ENCODE measurements around the gene HOMEZ.

Gene HOMEZ

GRCh38 chr14:23294734-23295561 is 9.0 kb upstream of the HOMEZ start (continued):
- TF ChIP-seq ZBTB11 (tag by site-specific recombination; conservative IDR thresholded peaks at IDR 0.05; ENCODE audit: low read depth) = no peak
- TF ChIP-seq ZIC2 (tag by site-specific recombination; IDR thresholded peaks at IDR 0.05) = no peak
- no peak for TF ChIP-seq ELK4 (IDR thresholded peaks at IDR 0.05; ENCODE audit: borderline replicate concordance, low read depth, low read length)
- no peak for TF ChIP-seq ZNF76 (tag by site-specific recombination; IDR thresholded peaks at IDR 0.05; ENCODE audit: borderline replicate concordance, low read depth)
- no peak for TF ChIP-seq GLIS2 (tag by site-specific recombination; IDR thresholded peaks at IDR 0.05)
- no peak for TF ChIP-seq EGR2 (tag by site-specific recombination; IDR thresholded peaks at IDR 0.05; ENCODE audit: low read depth)
- peak; percentile 29; the same call in 1 of the 2 replicates for TF ChIP-seq KLF1 (tag by site-specific recombination; IDR thresholded peaks at IDR 0.05)
- no peak for TF ChIP-seq ZNF521 (tag by site-specific recombination; IDR thresholded peaks at IDR 0.05)
- no peak for TF ChIP-seq ZNF416 (tag by site-specific recombination; IDR thresholded peaks at IDR 0.05)
- peak; percentile 18; the same call in 1 of the 2 replicates for TF ChIP-seq SP3 (tag by site-specific recombination; IDR thresholded peaks at IDR 0.05)
- TF ChIP-seq ZNF473 (tag by site-specific recombination; IDR thresholded peaks at IDR 0.05) = no peak
- no peak for TF ChIP-seq ZNF830 (tag by site-specific recombination; IDR thresholded peaks at IDR 0.05; ENCODE audit: low read depth)
- TF ChIP-seq ZNF624 (tag by site-specific recombination; IDR thresholded peaks at IDR 0.05) = no peak
- TF ChIP-seq ZNF660 (tag by site-specific recombination; IDR thresholded peaks at IDR 0.05) = no peak
- no peak for TF ChIP-seq ZSCAN30 (tag by site-specific recombination; IDR thresholded peaks at IDR 0.05)
- no peak for TF ChIP-seq ZNF426 (tag by site-specific recombination; IDR thresholded peaks at IDR 0.05)
- TF ChIP-seq KLF17 (tag by site-specific recombination; IDR thresholded peaks at IDR 0.05) = no peak; the same call in 1 of the 2 replicates
- no peak for TF ChIP-seq ZNF24 (tag by site-specific recombination; IDR thresholded peaks at IDR 0.05)
- no peak for TF ChIP-seq ZNF292 (tag by site-specific recombination; IDR thresholded peaks at IDR 0.05; ENCODE audit: borderline replicate concordance, low read depth)
- no peak for TF ChIP-seq ZNF530 (tag by site-specific recombination; IDR thresholded peaks at IDR 0.05; ENCODE audit: low read depth)
- TF ChIP-seq PRDM1 (tag by site-specific recombination; IDR thresholded peaks at IDR 0.05) = no peak
- TF ChIP-seq CTCF (tag by site-specific recombination; IDR thresholded peaks at IDR 0.05) = peak; percentile 92
- peak; percentile 47 for TF ChIP-seq ZBTB8A (tag by site-specific recombination; IDR thresholded peaks at IDR 0.05)
- TF ChIP-seq ZNF558 (tag by site-specific recombination; IDR thresholded peaks at IDR 0.05) = no peak
- TF ChIP-seq ZNF544 (tag by site-specific recombination; IDR thresholded peaks at IDR 0.05) = no peak
- no peak for TF ChIP-seq ZNF776 (tag by site-specific recombination; IDR thresholded peaks at IDR 0.05; ENCODE audit: borderline replicate concordance)
- no peak for TF ChIP-seq ZNF202 (tag by site-specific recombination; IDR thresholded peaks at IDR 0.05; ENCODE audit: borderline replicate concordance)
- TF ChIP-seq ZNF148 (tag by site-specific recombination; IDR thresholded peaks at IDR 0.05; ENCODE audit: borderline replicate concordance) = no peak
